ENCODE results near the gene ITPRIPL2. TPM values are rescaled to one million over a fixed set of nuclear protein-coding genes. Genes with fewer than 3 reads are reported as not detected.

ITPRIPL2 gene
- total and polyA plus RNA-seq, 2 donors = 2.5 to 5.3 TPM

GRCh38 chr16:19105131-19105530 is 8.6 kb upstream of the ITPRIPL2 start:
- no peaks in the 10 kb centered on the region for H3K27me3 ChIP-seq (ENCODE audit: control insufficient read depth in 2 of 2, insufficient read depth in 1 of 2, low read length in 1 of 2)
- H3K36me3 ChIP-seq (ENCODE audit: control insufficient read depth in 2 of 2, insufficient read depth in 2 of 2, low read length in 1 of 2) = no peaks in the 10 kb centered on the region
- H3K4me1 ChIP-seq (ENCODE audit: control insufficient read depth in 2 of 2, insufficient read depth in 2 of 2, low read length in 2 of 2) = no peaks in the 10 kb centered on the region
- no peak for DNase-seq (ENCODE audit: low read depth in 6 of 9, low spot score in 9 of 9)
- H3K27ac ChIP-seq (ENCODE audit: low read depth in 1 of 2, low read length in 1 of 2) = no peak overlapping the region
- no peaks in the 10 kb centered on the region for H3K9me3 ChIP-seq (ENCODE audit: control insufficient read depth in 2 of 2, insufficient read depth in 1 of 2, low read length in 1 of 2)
- H3K4me3 ChIP-seq (ENCODE audit: low read length in 2 of 2) = no peak overlapping the region
- 86% methylated on average over 6 of the region's 6 CpGs for WGBS

- Histone ChIP-seq H3K27ac (ENCODE audit: low read depth in 1 of 2, low read length in 1 of 2) (no peak overlapping the region), H3K36me3 (ENCODE audit: control insufficient read depth in 2 of 2, insufficient read depth in 2 of 2, low read length in 1 of 2) (no peaks in the 10 kb centered on the region), H3K27me3 (ENCODE audit: control insufficient read depth in 2 of 2, insufficient read depth in 1 of 2, low read length in 1 of 2) (no peaks in the 10 kb centered on the region), H3K4me1 (ENCODE audit: control insufficient read depth in 2 of 2, insufficient read depth in 2 of 2, low read length in 2 of 2) (no peaks in the 10 kb centered on the region), H3K9me3 (ENCODE audit: control insufficient read depth in 2 of 2, insufficient read depth in 1 of 2, low read length in 1 of 2) (no peaks in the 10 kb centered on the region), H3K4me3 (ENCODE audit: low read length in 2 of 2) (no peak overlapping the region)
- WGBS = 76% methylated on average over 11 of the region's 11 CpGs
- DNase-seq (ENCODE audit: low read depth in 6 of 9, low spot score in 9 of 9) = no peak
Observed at GRCh38 chr16:19105891-19106624, 7.7 kb upstream of the ITPRIPL2 start.

- Histone ChIP-seq H3K4me1 (ENCODE audit: control insufficient read depth in 2 of 2, insufficient read depth in 2 of 2, low read length in 2 of 2) (no peaks in the 10 kb centered on the region), H3K9me3 (ENCODE audit: control insufficient read depth in 2 of 2, insufficient read depth in 1 of 2, low read length in 1 of 2) (no peaks in the 10 kb centered on the region), H3K4me3 (ENCODE audit: low read length in 2 of 2) (no peak overlapping the region), H3K36me3 (ENCODE audit: control insufficient read depth in 2 of 2, insufficient read depth in 2 of 2, low read length in 1 of 2) (no peaks in the 10 kb centered on the region), H3K27me3 (ENCODE audit: control insufficient read depth in 2 of 2, insufficient read depth in 1 of 2, low read length in 1 of 2) (no peaks in the 10 kb centered on the region), H3K27ac (ENCODE audit: low read depth in 1 of 2, low read length in 1 of 2) (no peak overlapping the region)
- WGBS = 97% methylated on average over 2 of the region's 2 CpGs
- DNase-seq (ENCODE audit: low read depth in 6 of 9, low spot score in 9 of 9) = no peak
Observed at GRCh38 chr16:19106625-19107020, 7.1 kb upstream of the ITPRIPL2 start.

DNA sequence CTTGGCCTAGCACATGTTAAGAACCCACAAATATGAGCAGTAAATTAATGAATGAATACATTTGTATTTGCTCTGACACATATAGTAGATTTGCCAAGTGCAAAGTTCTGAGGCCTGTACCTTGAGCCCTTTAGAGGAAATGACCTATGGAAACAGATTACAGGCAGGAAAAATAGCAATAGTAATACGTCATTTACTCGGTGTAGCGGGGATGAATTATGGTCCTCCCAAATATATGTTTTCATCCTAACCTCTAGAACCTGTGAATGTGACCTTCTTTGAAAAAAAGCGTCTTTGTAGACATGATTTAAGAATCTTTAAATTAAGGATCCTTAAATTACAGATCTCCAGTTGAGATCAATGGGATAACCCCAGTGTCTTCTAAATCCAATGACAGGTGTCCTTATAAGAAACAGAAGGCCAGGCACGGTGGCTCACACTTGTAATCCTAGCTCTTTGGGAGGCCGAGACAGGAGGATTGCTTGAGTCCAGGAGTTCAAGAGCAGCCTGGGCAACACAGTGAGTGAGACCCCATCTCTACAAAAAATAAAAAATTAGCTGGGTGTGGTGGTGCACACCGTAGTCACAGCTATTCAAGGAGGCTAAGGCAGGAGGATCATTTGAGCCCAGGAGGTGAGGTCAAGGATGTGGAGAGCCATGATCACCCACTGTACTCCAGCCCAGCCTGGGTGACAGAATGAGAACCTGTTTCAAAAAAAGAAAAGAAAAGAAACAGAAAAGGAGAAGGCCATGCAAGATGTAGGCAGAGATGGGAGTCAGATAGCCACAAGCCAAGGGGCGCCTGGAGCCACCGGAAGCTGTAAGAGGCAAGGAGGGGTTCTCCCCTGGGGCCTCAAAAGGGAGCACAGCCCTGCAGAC is 5.1 kb upstream of the ITPRIPL2 start:
- 86% methylated on average over 9 of the region's 9 CpGs for WGBS
- Histone ChIP-seq H3K4me3 (ENCODE audit: low read length in 2 of 2) (no peak overlapping the region), H3K36me3 (ENCODE audit: control insufficient read depth in 2 of 2, insufficient read depth in 2 of 2, low read length in 1 of 2) (no peaks in the 10 kb centered on the region), H3K9me3 (ENCODE audit: control insufficient read depth in 2 of 2, insufficient read depth in 1 of 2, low read length in 1 of 2) (no peaks in the 10 kb centered on the region), H3K27me3 (ENCODE audit: control insufficient read depth in 2 of 2, insufficient read depth in 1 of 2, low read length in 1 of 2) (peaks cover 7 to 16% of the 10 kb centered on the region in 2 donors), H3K4me1 (ENCODE audit: control insufficient read depth in 2 of 2, insufficient read depth in 2 of 2, low read length in 2 of 2) (no peaks in the 10 kb centered on the region), H3K27ac (ENCODE audit: low read depth in 1 of 2, low read length in 1 of 2) (no peak overlapping the region)
- no peak for DNase-seq (ENCODE audit: low read depth in 6 of 9, low spot score in 9 of 9)

- Histone ChIP-seq H3K36me3 (ENCODE audit: control insufficient read depth in 2 of 2, insufficient read depth in 2 of 2, low read length in 1 of 2) (no peaks in the 10 kb centered on the region), H3K27ac (ENCODE audit: low read depth in 1 of 2, low read length in 1 of 2) (no peak overlapping the region), H3K4me3 (ENCODE audit: low read length in 2 of 2) (no peak overlapping the region), H3K27me3 (ENCODE audit: control insufficient read depth in 2 of 2, insufficient read depth in 1 of 2, low read length in 1 of 2) (peaks cover 13 to 21% of the 10 kb centered on the region in 2 donors), H3K9me3 (ENCODE audit: control insufficient read depth in 2 of 2, insufficient read depth in 1 of 2, low read length in 1 of 2) (no peaks in the 10 kb centered on the region), H3K4me1 (ENCODE audit: control insufficient read depth in 2 of 2, insufficient read depth in 2 of 2, low read length in 2 of 2) (no peaks in the 10 kb centered on the region)
- no peak for DNase-seq (ENCODE audit: low read depth in 6 of 9, low spot score in 9 of 9)
- 80% methylated on average over 4 of the region's 4 CpGs for WGBS
Observed at GRCh38 chr16:19109288-19109664, 4.5 kb upstream of the ITPRIPL2 start.

GRCh38 chr16:19110537-19111360 is 3.0 kb upstream of the ITPRIPL2 start:
- no peaks in the 10 kb centered on the region for H3K36me3 ChIP-seq (ENCODE audit: control insufficient read depth in 2 of 2, insufficient read depth in 2 of 2, low read length in 1 of 2)
- DNase-seq (ENCODE audit: low read depth in 6 of 9, low spot score in 9 of 9) = no peak
- WGBS = 93% methylated on average over 4 of the region's 4 CpGs

GRCh38 chr16:19112099-19112407 is 1.7 kb upstream of the ITPRIPL2 start:
- Histone ChIP-seq H3K4me3 (ENCODE audit: low read length in 2 of 2) (no peak overlapping the region), H3K27ac (ENCODE audit: low read depth in 1 of 2, low read length in 1 of 2) (no peak overlapping the region), H3K4me1 (ENCODE audit: control insufficient read depth in 2 of 2, insufficient read depth in 2 of 2, low read length in 2 of 2) (no peaks in the 10 kb centered on the region), H3K9me3 (ENCODE audit: control insufficient read depth in 2 of 2, insufficient read depth in 1 of 2, low read length in 1 of 2) (no peaks in the 10 kb centered on the region), H3K27me3 (ENCODE audit: control insufficient read depth in 2 of 2, insufficient read depth in 1 of 2, low read length in 1 of 2) (peaks cover 24 to 39% of the 10 kb centered on the region in 2 donors), H3K36me3 (ENCODE audit: control insufficient read depth in 2 of 2, insufficient read depth in 2 of 2, low read length in 1 of 2) (no peaks in the 10 kb centered on the region)
- WGBS = over 99% methylated on average over 2 of the region's 2 CpGs
- DNase-seq (ENCODE audit: low read depth in 6 of 9, low spot score in 9 of 9) = no peak

More at GRCh38 chr16:19110537-19111360, 3.0 kb upstream of the ITPRIPL2 start:
- no peaks in the 10 kb centered on the region for H3K4me1 ChIP-seq (ENCODE audit: control insufficient read depth in 2 of 2, insufficient read depth in 2 of 2, low read length in 2 of 2)
- H3K4me3 ChIP-seq (ENCODE audit: low read length in 2 of 2) = no peak overlapping the region
- no peak overlapping the region for H3K27ac ChIP-seq (ENCODE audit: low read depth in 1 of 2, low read length in 1 of 2)
- H3K27me3 ChIP-seq (ENCODE audit: control insufficient read depth in 2 of 2, insufficient read depth in 1 of 2, low read length in 1 of 2) = peaks cover 24 to 36% of the 10 kb centered on the region in 2 donors
- H3K9me3 ChIP-seq (ENCODE audit: control insufficient read depth in 2 of 2, insufficient read depth in 1 of 2, low read length in 1 of 2) = no peaks in the 10 kb centered on the region

DNA sequence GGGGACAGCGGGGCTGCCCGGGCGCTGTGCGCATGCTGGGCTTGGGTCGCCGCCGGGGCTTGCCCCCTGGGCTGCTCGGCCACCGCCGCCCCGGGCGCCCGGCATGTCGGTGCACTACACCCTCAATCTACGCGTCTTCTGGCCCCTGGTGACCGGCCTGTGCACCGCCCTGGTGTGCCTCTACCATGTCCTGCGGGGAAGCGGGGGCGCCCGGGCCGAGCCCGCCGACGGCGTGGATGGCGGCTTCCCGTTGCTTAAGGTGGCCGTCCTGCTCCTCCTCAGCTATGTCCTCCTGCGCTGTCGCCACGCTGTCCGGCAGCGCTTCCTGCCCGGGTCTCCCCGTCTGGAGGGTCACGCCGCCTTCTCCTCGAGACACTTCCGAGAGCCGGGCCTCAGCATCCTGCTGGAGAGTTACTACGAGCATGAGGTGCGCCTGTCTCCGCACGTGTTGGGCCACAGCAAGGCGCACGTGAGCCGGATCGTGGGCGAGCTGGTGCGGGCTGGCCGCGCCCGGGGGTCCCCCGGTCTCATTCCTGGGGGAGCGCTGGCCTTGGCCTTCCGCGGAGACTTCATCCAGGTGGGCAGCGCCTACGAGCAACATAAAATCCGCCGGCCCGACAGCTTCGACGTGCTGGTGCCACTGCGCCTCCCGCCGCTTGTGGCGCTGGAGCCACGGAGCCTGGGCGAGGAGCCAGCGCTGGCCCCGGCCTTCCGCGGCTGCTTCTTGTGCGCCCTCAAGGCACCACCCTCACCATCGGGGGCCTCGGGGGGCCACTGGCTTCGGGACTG is 789 bp downstream of the ITPRIPL2 start:
- peak overlapping the region; percentile 10 to 33 for H3K4me3 ChIP-seq (ENCODE audit: low read length in 2 of 2)
- H3K9me3 ChIP-seq (ENCODE audit: control insufficient read depth in 2 of 2, insufficient read depth in 1 of 2, low read length in 1 of 2) = no peaks in the 10 kb centered on the region
- peak overlapping the region in 1 of 2 donors; percentile 61 for H3K27ac ChIP-seq (ENCODE audit: low read depth in 1 of 2, low read length in 1 of 2)
- H3K4me1 ChIP-seq (ENCODE audit: control insufficient read depth in 2 of 2, insufficient read depth in 2 of 2, low read length in 2 of 2) = no peaks in the 10 kb centered on the region
- no peaks in the 10 kb centered on the region for H3K36me3 ChIP-seq (ENCODE audit: control insufficient read depth in 2 of 2, insufficient read depth in 2 of 2, low read length in 1 of 2)
- no peak for DNase-seq (ENCODE audit: low read depth in 6 of 9, low spot score in 9 of 9)
- 40% methylated on average over 80 of the region's 80 CpGs for WGBS
- peaks cover 24 to 41% of the 10 kb centered on the region in 2 donors for H3K27me3 ChIP-seq (ENCODE audit: control insufficient read depth in 2 of 2, insufficient read depth in 1 of 2, low read length in 1 of 2)

Data from thymus (tissue), 11 donors.